SK-N-SH (cell line): ENCODE data around the gene MADCAM1. TPM values are rescaled to one million over a fixed set of nuclear protein-coding genes. Genes with fewer than 3 reads are reported as not detected.

Source experiments
- CTCF ChIA-PET: fragments of 300-600, 350-600 bp; formaldehyde crosslinking; extraction: SDS; loops from one replicate; lab custom pipeline; 2021; lab: Yijun Ruan, JAX
- POLR2A ChIA-PET: fragments of 350-600 bp; sonication (Branson Sonifier 250); formaldehyde crosslinking; extraction: SDS; loops from one replicate; lab custom pipeline; 2020; ENCODE audit warnings: antibody characterized with exemption, inconsistent platforms; lab: Yijun Ruan, JAX
- DNase-seq: peaks from one replicate; pipeline ENCODE4 v3.0.0; 2012
- H2AFZ ChIP-seq: fragments of 200-600 bp; sonication (generic); 2 replicates; pipeline ENCODE4 v1.8.1; 2016; ENCODE audit warnings: antibody characterized with exemption, mild to moderate bottlenecking, low read depth
- H3F3A ChIP-seq: fragments of 200-600 bp; sonication (generic); replicated peaks from 2 replicates; pipeline ENCODE3; 2016; ENCODE audit warnings: antibody characterized with exemption, mild to moderate bottlenecking; ENCODE audit not compliant: insufficient read depth
- H3K27ac ChIP-seq, 2 experiments: fragments of 200-500 bp in 1 of 2; fragments of 200-600 bp in 1 of 2; sonication (Bioruptor generic) in 1 of 2; sonication (generic), shearing (Covaris generic) in 1 of 2; 2 replicates each; pipeline versions ENCODE4 v1.5.1 to v1.6.1; 2014 to 2016; ENCODE audit warnings: low read depth in 2 of 2, inconsistent platforms in 1 of 2, low read length in 1 of 2, mild to moderate bottlenecking in 1 of 2, mixed read lengths in 1 of 2
- H3K27me3 ChIP-seq: fragments of 200-600 bp; sonication (generic), shearing (Covaris generic); 2 replicates; pipeline ENCODE4 v1.6.1; 2016; ENCODE audit warnings: mixed run types; ENCODE audit not compliant: insufficient read depth
- H3K36me3 ChIP-seq, 2 experiments: fragments of 200-500 bp in 1 of 2; fragments of 200-600 bp in 1 of 2; sonication (Bioruptor generic) in 1 of 2; sonication (generic) in 1 of 2; replicated peaks in 1 of 2; 2 replicates each; pipeline versions ENCODE3 to v1.5.1; 2014 to 2016; ENCODE audit warnings: low read length in 1 of 2, mild to moderate bottlenecking in 1 of 2; ENCODE audit not compliant: insufficient read depth in 2 of 2, control insufficient read depth in 1 of 2
- H3K4me1 ChIP-seq, 2 experiments: fragments of 200-500 bp in 1 of 2; fragments of 200-600 bp in 1 of 2; sonication (Bioruptor generic) in 1 of 2; sonication (generic), shearing (Covaris generic) in 1 of 2; 2 replicates each; pipeline versions ENCODE4 v1.5.1 to v1.6.1; 2014 to 2016; ENCODE audit warnings: low read depth in 1 of 2, low read length in 1 of 2, mixed run types in 1 of 2; ENCODE audit not compliant: insufficient read depth in 2 of 2, control insufficient read depth in 1 of 2
- H3K4me2 ChIP-seq: fragments of 200-600 bp; sonication (generic), shearing (Covaris generic); 2 replicates; pipeline ENCODE4 v1.6.1; 2017; ENCODE audit warnings: mixed run types
- H3K4me3 ChIP-seq, 2 experiments: fragments of 200-500 bp in 1 of 2; fragments of 200-600 bp in 1 of 2; sonication (Bioruptor generic) in 1 of 2; sonication (generic), shearing (Covaris generic) in 1 of 2; 2 replicates each; pipeline versions ENCODE4 v1.5.1 to v1.8.1; 2014 to 2016; ENCODE audit warnings: low read depth in 2 of 2, inconsistent platforms in 1 of 2, low read length in 1 of 2, mild to moderate bottlenecking in 1 of 2, mixed read lengths in 1 of 2, moderate library complexity in 1 of 2
- H3K79me2 ChIP-seq: fragments of 200-600 bp; sonication (generic); 2 replicates; pipeline ENCODE4 v1.8.1; 2017; ENCODE audit warnings: mild to moderate bottlenecking; ENCODE audit not compliant: insufficient read depth
- H3K9ac ChIP-seq: fragments of 200-600 bp; sonication (generic); 2 replicates; pipeline ENCODE4 v1.6.1; 2017; ENCODE audit warnings: mixed run types
- H3K9me2 ChIP-seq: fragments of 200-600 bp; sonication (generic); 2 replicates; pipeline ENCODE4 v1.6.1; 2017; ENCODE audit warnings: mixed run types
- H3K9me3 ChIP-seq: fragments of 200-600 bp; sonication (generic); 2 replicates; pipeline ENCODE4 v1.6.1; 2017; ENCODE audit warnings: mixed run types, mild to moderate bottlenecking, moderate library complexity
- H4K20me1 ChIP-seq: fragments of 200-600 bp; sonication (generic); 2 replicates; pipeline ENCODE4 v1.6.1; 2017; ENCODE audit warnings: mild to moderate bottlenecking, mixed run types; ENCODE audit not compliant: insufficient read depth
- CHD2 ChIP-seq: fragments of 150-350 bp; IDR thresholded peaks from 2 replicates; pipeline ENCODE4 v1.6.1; 2018; ENCODE audit warnings: low read length; ENCODE audit not compliant: partially characterized antibody
- CTCF ChIP-seq: fragments of 200-600 bp; sonication (generic); IDR thresholded peaks from 2 replicates; pipeline ENCODE4 v1.6.1; 2017; ENCODE audit warnings: antibody characterized with exemption, mild to moderate bottlenecking, moderate library complexity
- EZH2phosphoT487 ChIP-seq: fragments of 200-600 bp; sonication (generic); IDR thresholded peaks from 2 replicates; pipeline ENCODE4 v1.6.1; 2017; ENCODE audit warnings: low read depth, mixed run types, mild to moderate bottlenecking, antibody characterized with exemption, moderate library complexity, borderline replicate concordance
- FOSL2 ChIP-seq: IDR thresholded peaks from 2 replicates; pipeline ENCODE4 v1.4.0; 2012; ENCODE audit warnings: low read depth, mild to moderate bottlenecking, moderate library complexity, borderline replicate concordance
- FOXJ3 ChIP-seq: sonication (generic); formaldehyde crosslinking; IDR thresholded peaks from 2 replicates; pipeline ENCODE4 v1.5.1; 2020; ENCODE audit warnings: mild to moderate bottlenecking, missing genetic modification reagents
- GABPA ChIP-seq: IDR thresholded peaks from 2 replicates; pipeline ENCODE4 v1.4.0; 2012; ENCODE audit warnings: low read depth, mild to moderate bottlenecking
- JUND ChIP-seq: IDR thresholded peaks from 2 replicates; pipeline ENCODE4 v1.4.0; 2012
- MAX ChIP-seq: IDR thresholded peaks from 2 replicates; pipeline ENCODE4 v1.4.0; 2012; ENCODE audit warnings: low read depth
- MXI1 ChIP-seq: IDR thresholded peaks from 2 replicates; pipeline ENCODE4 v1.6.1; 2012; ENCODE audit warnings: mild to moderate bottlenecking, low read depth, low read length, improper control_type of control experiment
- NRF1 ChIP-seq: IDR thresholded peaks from 2 replicates; pipeline ENCODE4 v1.6.1; 2012; ENCODE audit warnings: low read depth, mild to moderate bottlenecking, low read length
- RAD21 ChIP-seq: IDR thresholded peaks from 2 replicates; pipeline ENCODE4 v1.6.1; 2012; ENCODE audit warnings: mild to moderate bottlenecking, low read length
- SIN3A ChIP-seq: IDR thresholded peaks from 2 replicates; pipeline ENCODE4 v1.6.1; 2012; ENCODE audit warnings: low read depth, mild to moderate bottlenecking, low read length, moderate library complexity, borderline replicate concordance
- SMC3 ChIP-seq: IDR thresholded peaks from 2 replicates; pipeline ENCODE4 v1.6.1; 2012; ENCODE audit warnings: low read depth, low read length, improper control_type of control experiment
- TAF1 ChIP-seq: IDR thresholded peaks from 2 replicates; pipeline ENCODE4 v1.6.1; 2012; ENCODE audit warnings: low read depth, mild to moderate bottlenecking, low read length, moderate library complexity, borderline replicate concordance
- USF2 ChIP-seq: fragments of 150-350 bp; IDR thresholded peaks from 2 replicates; pipeline ENCODE4 v1.6.1; 2017; ENCODE audit warnings: antibody characterized with exemption, low read length, low read depth, borderline replicate concordance
- YY1 ChIP-seq: IDR thresholded peaks from 2 replicates; pipeline ENCODE4 v1.4.0; 2012; ENCODE audit warnings: low read depth, mild to moderate bottlenecking
- ZBTB33 ChIP-seq: IDR thresholded peaks from 2 replicates; pipeline ENCODE4 v1.4.0; 2012; ENCODE audit warnings: low read depth, borderline replicate concordance
- WGBS: methylation state at CpG from one replicate; pipeline ENCODE4 v1.1.6; 2017; ENCODE audit warnings: low lambda C conversion rate; 5-methylcytosine and 5-hydroxymethylcytosine counted together
- polyA plus RNA-seq, 3 experiments: library from polyadenylated mRNA; depleted of rRNA; stranded (reverse); fragments of >200 nt; gene quantifications; 2 replicates each; pipeline ENCODE4 v1.2.3, GENCODE V29; 2012
- TF ChIP-seq, protein P1 (sequence below): IDR thresholded peaks from 2 replicates; pipeline ENCODE4; 2012

The MADCAM1 gene
- polyA plus RNA-seq, 1 of the 3 experiments (the other 2 are of a cell fraction) = 0.81 TPM

GRCh38 chr19:525857-526419, 29.7 kb downstream of the MADCAM1 start (continued):
- TF ChIP-seq CTCF = no peak
- TF ChIP-seq SIN3A = no peak
- no peak for TF ChIP-seq TAF1
- no peak for TF ChIP-seq NRF1
- no peak for TF ChIP-seq GABPA
- TF ChIP-seq FOXJ3 (CRISPR knock-in tag) = no peak
- TF ChIP-seq CHD2 = no peak
- no peak for TF ChIP-seq YY1
- TF ChIP-seq, all 33 proteins: peak for 0

- no peaks in the 10 kb centered on the region for H3K9me2 ChIP-seq
- H3K4me1 ChIP-seq = peaks cover 11 to 19% of the 10 kb centered on the region in 2 experiments; a peak in 2 of 4 replicates
- TF ChIP-seq EZH2phosphoT487 = no peak
- no peak for TF ChIP-seq RAD21
- no peak for TF ChIP-seq ZBTB33
- TF ChIP-seq NRF1 = no peak
- TF ChIP-seq MAX = no peak
- no peak for TF ChIP-seq JUND
- no peak for TF ChIP-seq MXI1
- no peak for TF ChIP-seq CTCF
- TF ChIP-seq, protein P1, sequence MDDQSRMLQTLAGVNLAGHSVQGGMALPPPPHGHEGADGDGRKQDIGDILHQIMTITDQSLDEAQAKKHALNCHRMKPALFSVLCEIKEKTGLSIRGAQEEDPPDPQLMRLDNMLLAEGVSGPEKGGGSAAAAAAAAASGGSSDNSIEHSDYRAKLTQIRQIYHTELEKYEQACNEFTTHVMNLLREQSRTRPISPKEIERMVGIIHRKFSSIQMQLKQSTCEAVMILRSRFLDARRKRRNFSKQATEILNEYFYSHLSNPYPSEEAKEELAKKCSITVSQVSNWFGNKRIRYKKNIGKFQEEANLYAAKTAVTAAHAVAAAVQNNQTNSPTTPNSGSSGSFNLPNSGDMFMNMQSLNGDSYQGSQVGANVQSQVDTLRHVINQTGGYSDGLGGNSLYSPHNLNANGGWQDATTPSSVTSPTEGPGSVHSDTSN = no peak
- TF ChIP-seq SIN3A = no peak
- TF ChIP-seq SMC3 = no peak
- TF ChIP-seq USF2 = no peak
- no peak for TF ChIP-seq FOSL2
- TF ChIP-seq, all 33 proteins: peak for 0
- Histone ChIP-seq H3K4me3 (peak overlapping the region; percentile 73 to 75), H2AFZ (peak overlapping the region; percentile 63; the same call in 1 of the 2 replicates), H3K4me2 (peak overlapping the region; percentile 85), H3K9me3 (no peaks in the 10 kb centered on the region), H3K36me3 (peaks cover 0 to 4% of the 10 kb centered on the region in 2 experiments), H3K9ac (peak overlapping the region; percentile 86; the same call in 1 of the 2 replicates), H3K27ac (peak overlapping the region; percentile 80 to 95), H3K79me2 (peaks cover 32% of the 10 kb centered on the region), H3F3A (no peaks in the 10 kb centered on the region), H3K27me3 (no peaks in the 10 kb centered on the region), H4K20me1 (peaks cover 30% of the 10 kb centered on the region)
- DNase-seq = no peak
- POLR2A ChIA-PET = interaction anchor here (0.7 to 2.4 kb wide), 6 partner anchors 12 to 91 kb away, joined by 3 to 11 read pairs (median 5); no protein-coding TSS in a partner anchor
- WGBS = 61% methylated on average over 19 of the region's 38 CpGs
- CTCF ChIA-PET = interaction anchor here (0.6 to 6.2 kb wide), 9 partner anchors 8 to 202 kb away, joined by 3 to 56 read pairs (median 4); no protein-coding TSS in a partner anchor
Measured at GRCh38 chr19:530134-531008, 34.1 kb downstream of the MADCAM1 start.
